Smooth muscle cell (in vitro differentiated cells): ENCODE measurements around the gene IP6K3. TPM values are rescaled to one million over a fixed set of nuclear protein-coding genes. Genes with fewer than 3 reads are reported as not detected.

Source experiments
- DNase-seq: peaks from one replicate; lab custom pipeline; 2025; ENCODE audit not compliant: unreplicated experiment; lab: John Stamatoyannopoulos, UW
- H2AFZ ChIP-seq: fragments of 200-600 bp; sonication (generic); 2 replicates; pipeline ENCODE4 v1.6.0; 2016; ENCODE audit warnings: antibody characterized with exemption, low read depth, mild to moderate bottlenecking
- H3F3A ChIP-seq: fragments of 200-600 bp; sonication (generic); 2 replicates; pipeline ENCODE4 v1.6.0; 2017; ENCODE audit warnings: antibody characterized with exemption, low read depth
- H3K27ac ChIP-seq: fragments of 200-600 bp; sonication (generic); 2 replicates; pipeline ENCODE4 v1.5.1; 2016; ENCODE audit warnings: low read depth, mild to moderate bottlenecking
- H3K27me3 ChIP-seq: fragments of 200-600 bp; sonication (generic); 2 replicates; pipeline ENCODE4 v1.6.1; 2016; ENCODE audit warnings: low read depth, mild to moderate bottlenecking
- H3K36me3 ChIP-seq: fragments of 200-600 bp; sonication (generic); 2 replicates; pipeline ENCODE4 v1.5.1; 2016; ENCODE audit warnings: low read depth
- H3K4me1 ChIP-seq: fragments of 200-600 bp; sonication (generic); 2 replicates; pipeline ENCODE4 v1.5.1; 2016; ENCODE audit warnings: low read depth
- H3K4me2 ChIP-seq: fragments of 200-600 bp; sonication (generic); 2 replicates; pipeline ENCODE4 v1.6.0; 2016; ENCODE audit warnings: mild to moderate bottlenecking
- H3K4me3 ChIP-seq: fragments of 200-600 bp; sonication (generic); 2 replicates; pipeline ENCODE4 v1.5.1; 2016; ENCODE audit warnings: mild to moderate bottlenecking
- H3K79me2 ChIP-seq: fragments of 200-600 bp; sonication (generic); 2 replicates; pipeline ENCODE4 v1.6.0; 2016; ENCODE audit warnings: low read depth, mild to moderate bottlenecking
- H3K9ac ChIP-seq: fragments of 200-600 bp; sonication (generic); 2 replicates; pipeline ENCODE4 v1.6.0; 2016; ENCODE audit warnings: low read depth
- H3K9me3 ChIP-seq: fragments of 200-600 bp; sonication (generic); replicated peaks from 2 replicates; pipeline ENCODE4 v1.5.1; 2016; ENCODE audit warnings: low read depth
- H4K20me1 ChIP-seq: fragments of 200-600 bp; sonication (generic); 2 replicates; pipeline ENCODE4 v1.6.0; 2016; ENCODE audit warnings: low read depth
- CTCF ChIP-seq: fragments of 200-600 bp; sonication (generic); IDR thresholded peaks from 2 replicates; pipeline ENCODE4 v1.5.1; 2017; ENCODE audit warnings: borderline replicate concordance, mild to moderate bottlenecking, antibody characterized with exemption; ENCODE audit not compliant: insufficient read depth, poor library complexity, severe bottlenecking
- WGBS: methylation state at CpG from one replicate; pipeline ENCODE4 v1.1.7; 2016; ENCODE audit warnings: low lambda C conversion rate; 5-methylcytosine and 5-hydroxymethylcytosine counted together
- polyA plus RNA-seq: library from polyadenylated mRNA; unstranded; fragments of >200 nt; fragmentation: Nextera tagmentation; extraction: Ambion mirVana; gene quantifications from 2 replicates; pipeline ENCODE4 v1.2.1, GENCODE V29; 2016
- total RNA-seq: library from RNA; depleted of rRNA; stranded (reverse); fragments of >200 nt; gene quantifications from 2 replicates; pipeline ENCODE4 v1.2.3, GENCODE V29; 2014

IP6K3 gene
- total and polyA plus RNA-seq, 2 experiments from 2014 or later = 2.6 to 5.6 TPM

DNA sequence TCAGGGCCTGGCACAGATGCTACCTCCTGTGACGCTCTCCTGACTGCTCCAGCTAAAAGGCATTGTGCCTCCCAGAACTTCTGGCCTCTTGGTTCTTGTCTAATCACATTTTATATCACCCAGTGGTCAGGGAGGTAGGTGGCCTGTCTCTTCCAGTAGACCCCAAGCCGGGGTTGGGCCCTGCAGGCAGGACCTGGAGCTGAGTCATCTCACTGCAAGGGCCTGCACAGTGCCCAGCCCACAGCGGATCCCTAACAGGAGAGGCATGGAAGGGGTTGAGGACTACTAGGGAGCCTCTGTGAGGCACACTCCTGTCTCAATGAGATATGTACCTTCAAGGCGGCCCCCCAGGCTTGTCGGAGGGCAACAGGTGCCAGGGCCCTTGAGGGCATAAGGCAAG is 35.9 kb upstream of the IP6K3 start:
- H3K4me1 ChIP-seq = peaks cover 40% of the 10 kb centered on the region
- DNase-seq = no peak
- H3K79me2 ChIP-seq = peaks cover 32% of the 10 kb centered on the region
- H3K4me2 ChIP-seq = no peak overlapping the region
- H3K36me3 ChIP-seq = peaks cover 9% of the 10 kb centered on the region
- no peak overlapping the region for H2AFZ ChIP-seq
- no peaks in the 10 kb centered on the region for H3K9me3 ChIP-seq
- H3K9ac ChIP-seq = no peak overlapping the region
- no peak overlapping the region for H3K4me3 ChIP-seq
- 94% methylated on average over 5 of the region's 5 CpGs for WGBS
- no peaks in the 10 kb centered on the region for H3K27me3 ChIP-seq
- no peak for TF ChIP-seq CTCF
- H4K20me1 ChIP-seq = peaks cover 68% of the 10 kb centered on the region
- H3F3A ChIP-seq = peaks cover under 1% of the 10 kb centered on the region
- H3K27ac ChIP-seq = no peak overlapping the region

DNA sequence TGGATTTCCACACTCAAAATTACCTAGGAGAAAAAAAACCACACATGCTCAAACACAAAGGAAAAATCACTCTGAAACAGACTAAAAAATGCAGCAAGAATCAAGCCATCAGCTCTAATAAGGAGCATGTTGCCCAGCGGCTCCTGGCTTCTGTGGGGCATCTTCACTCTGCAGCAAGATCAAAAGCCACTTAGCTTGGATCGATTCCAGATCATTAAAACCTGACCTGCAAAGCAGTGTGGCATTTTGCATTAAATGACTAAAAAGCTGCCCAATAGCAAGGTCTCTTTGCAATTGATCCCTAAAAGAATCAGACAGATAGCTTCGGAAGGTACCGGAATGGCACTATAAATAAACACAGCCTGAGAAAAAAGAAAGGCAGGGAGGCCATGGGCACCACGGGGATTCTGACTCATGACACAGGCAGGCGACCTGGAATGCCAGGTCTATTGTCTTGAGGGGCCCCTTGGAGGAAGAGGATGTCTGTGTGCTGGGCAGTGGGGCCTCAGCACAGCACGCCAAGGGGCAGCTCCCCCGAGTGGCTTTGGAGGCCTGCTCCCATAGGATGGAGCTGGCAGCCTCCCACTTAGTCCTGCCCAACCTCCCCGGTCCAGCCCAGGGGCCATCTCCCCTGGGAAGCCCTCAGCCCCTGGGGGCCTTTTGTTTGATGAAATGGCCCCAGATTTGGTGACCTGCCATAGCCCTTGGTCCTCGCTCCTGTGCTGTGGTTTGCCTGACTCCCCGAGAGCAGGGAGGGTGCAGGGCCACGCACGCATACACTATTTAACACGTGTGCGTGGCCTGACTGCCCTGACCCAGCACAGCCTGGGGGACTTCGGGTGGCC is 34.6 kb upstream of the IP6K3 start:
- peaks cover 57% of the 10 kb centered on the region for H4K20me1 ChIP-seq
- H3F3A ChIP-seq = no peaks in the 10 kb centered on the region
- H2AFZ ChIP-seq = no peak overlapping the region
- DNase-seq = no peak
- H3K36me3 ChIP-seq = peaks cover 16% of the 10 kb centered on the region
- no peak overlapping the region for H3K4me3 ChIP-seq
- no peak overlapping the region for H3K9ac ChIP-seq
- peak overlapping the region; percentile 26 for H3K4me2 ChIP-seq
- peaks cover 32% of the 10 kb centered on the region for H3K4me1 ChIP-seq
- peaks cover 20% of the 10 kb centered on the region for H3K79me2 ChIP-seq
- TF ChIP-seq CTCF = no peak
- WGBS = 67% methylated on average over 14 of the region's 16 CpGs
- no peaks in the 10 kb centered on the region for H3K27me3 ChIP-seq
- peak overlapping the region; percentile 44 for H3K27ac ChIP-seq
- no peaks in the 10 kb centered on the region for H3K9me3 ChIP-seq

GRCh38 chr6:33779895-33780294 is 33.2 kb upstream of the IP6K3 start:
- Histone ChIP-seq H3K4me2 (no peak overlapping the region), H3K36me3 (peaks cover 19% of the 10 kb centered on the region), H3K4me3 (no peak overlapping the region), H3K4me1 (peaks cover 27% of the 10 kb centered on the region), H3F3A (peaks cover 3% of the 10 kb centered on the region), H2AFZ (no peak overlapping the region), H3K79me2 (peaks cover 5% of the 10 kb centered on the region), H4K20me1 (peaks cover 49% of the 10 kb centered on the region), H3K27me3 (no peaks in the 10 kb centered on the region), H3K9ac (no peak overlapping the region), H3K27ac (no peak overlapping the region), H3K9me3 (no peaks in the 10 kb centered on the region)
- 95% methylated on average over 14 of the region's 14 CpGs for WGBS
- DNase-seq = no peak
- TF ChIP-seq CTCF = no peak

- Histone ChIP-seq H3K9me3 (no peaks in the 10 kb centered on the region), H3K79me2 (no peaks in the 10 kb centered on the region), H3K4me3 (no peak overlapping the region), H4K20me1 (peaks cover 43% of the 10 kb centered on the region), H3F3A (peaks cover 7% of the 10 kb centered on the region), H3K36me3 (peaks cover 19% of the 10 kb centered on the region), H3K27me3 (no peaks in the 10 kb centered on the region), H3K4me2 (no peak overlapping the region), H2AFZ (no peak overlapping the region), H3K27ac (no peak overlapping the region), H3K9ac (no peak overlapping the region), H3K4me1 (peaks cover 27% of the 10 kb centered on the region)
- whole genome bisulfite sequencing = 88% methylated on average over 7 of the region's 7 CpGs
- TF ChIP-seq CTCF = no peak
- no peak for DNase-seq
Measured at GRCh38 chr6:33779290-33779689, 32.6 kb upstream of the IP6K3 start.
